CD4-positive, alpha-beta memory T cell (primary cell): ENCODE data around the gene ATXN1. TPM values are rescaled to one million over a fixed set of nuclear protein-coding genes. Genes with fewer than 3 reads are reported as not detected.
"Not testable (repeated sequence)": the region's sequence is repeated elsewhere in the genome, so short reads cannot be mapped to it uniquely, and the experiment has no call there.

ENCODE experiments used
- CTCF ChIA-PET: fragments of 350-600 bp; sonication (Branson Sonifier 250); formaldehyde crosslinking; loops from one replicate; lab custom pipeline; 2021; ENCODE audit warnings: inconsistent platforms; ENCODE audit not compliant: partially characterized antibody; lab: Charles Lee
- POLR2A ChIA-PET: fragments of 350-600 bp; sonication (Branson Sonifier 250); formaldehyde crosslinking; loops from one replicate; lab custom pipeline; 2021; ENCODE audit not compliant: partially characterized antibody; lab: Charles Lee
- DNase-seq, 5 donors: peaks; one replicate each; pipeline versions ENCODE4 v3.0.0 to v3.0.0-alpha.2; 2020 to 2022; ENCODE audit warnings: mixed read lengths in 1 of 5
- H3K27ac ChIP-seq: one replicate; pipeline ENCODE4 v1.7.0; 2013; ENCODE audit warnings: low read depth, low read length
- H3K27me3 ChIP-seq: 2 replicates; pipeline ENCODE4 v1.7.0; 2013; ENCODE audit warnings: mild to moderate bottlenecking, low read length, moderate library complexity; ENCODE audit not compliant: insufficient read depth
- H3K36me3 ChIP-seq: 2 replicates; pipeline ENCODE4 v1.7.0; 2013; ENCODE audit warnings: mild to moderate bottlenecking, low read length, moderate library complexity; ENCODE audit not compliant: insufficient read depth
- H3K4me1 ChIP-seq: 2 replicates; pipeline ENCODE4 v1.7.0; 2013; ENCODE audit warnings: mild to moderate bottlenecking, low read length, moderate library complexity; ENCODE audit not compliant: insufficient read depth
- H3K4me3 ChIP-seq, 2 donors: one replicate each; pipeline ENCODE4 v1.7.0; 2013; ENCODE audit warnings: low read length in 2 of 2, mild to moderate bottlenecking in 1 of 2
- H3K9me3 ChIP-seq, 2 donors: one replicate each; pipeline ENCODE4 v1.7.0; 2013; ENCODE audit warnings: low read length in 2 of 2, control low read depth in 1 of 2; ENCODE audit not compliant: control insufficient read depth in 1 of 2
- H3K27ac Mint-ChIP-seq, 7 donors: one replicate each; pipeline ENCODE4 v1.8.0; 2020 to 2021; ENCODE audit warnings: mixed read lengths in 7 of 7, mild to moderate bottlenecking in 6 of 7, inconsistent platforms in 3 of 7, moderate library complexity in 3 of 7
- H3K27me3 Mint-ChIP-seq, 2 donors: one replicate each; pipeline ENCODE4 v1.8.0; 2020 to 2021; ENCODE audit warnings: mixed read lengths in 2 of 2
- H3K36me3 Mint-ChIP-seq, 2 donors: one replicate each; pipeline ENCODE4 v1.8.0; 2020 to 2021; ENCODE audit warnings: mixed read lengths in 2 of 2, inconsistent platforms in 1 of 2, mild to moderate bottlenecking in 1 of 2
- H3K4me1 Mint-ChIP-seq, 4 donors: one replicate each; pipeline ENCODE4 v1.8.0; 2020 to 2021; ENCODE audit warnings: mixed read lengths in 4 of 4, mild to moderate bottlenecking in 1 of 4
- H3K4me3 Mint-ChIP-seq, 8 donors: one replicate each; pipeline ENCODE4 v1.8.0; 2020 to 2021; ENCODE audit warnings: mixed read lengths in 8 of 8, mild to moderate bottlenecking in 7 of 8, moderate library complexity in 6 of 8, inconsistent platforms in 3 of 8
- H3K9me3 Mint-ChIP-seq, 8 donors: one replicate each; pipeline ENCODE4 v1.8.0; 2020 to 2021; ENCODE audit warnings: mixed read lengths in 8 of 8, mild to moderate bottlenecking in 5 of 8, inconsistent platforms in 3 of 8, moderate library complexity in 1 of 8
- intact Hi-C: fragments of 100-400 bp; cut with micrococcal nuclease; formaldehyde crosslinking; loops from one replicate; pipeline ENCODE4 v1.15.1; 2023
- polyA plus RNA-seq, 2 donors: library from polyadenylated mRNA; unstranded; fragments of 300-500 nt; fragmentation: Illumina TruSeq; gene quantifications; one replicate each; pipeline ENCODE4 v1.2.3, GENCODE V29; 2021
- total RNA-seq, 2 experiments: library from RNA; stranded (reverse); gene quantifications; one replicate each; pipeline ENCODE4 v1.2.3, GENCODE V29; 2021

Gene ATXN1
- total and polyA plus RNA-seq, 4 experiments from 2014 or later, result 10.5 to 97.4 (median 56.9) TPM

- H3K27me3 Mint-ChIP-seq, result no peaks in the 10 kb centered on the region
- Histone ChIP-seq H3K9me3 (no peaks in the 10 kb centered on the region), H3K27me3 (no peaks in the 10 kb centered on the region), H3K36me3 (no peaks in the 10 kb centered on the region), H3K27ac (no peak overlapping the region), H3K4me3 (no peak overlapping the region), H3K4me1 (peaks cover 24% of the 10 kb centered on the region)
- intact Hi-C loops, result no loop called here
- H3K27ac Mint-ChIP-seq, result peak overlapping the region in 3 of 7 donors; percentile 2 to 75 (median 20)
- peaks cover 30 to 51% (median 41%) of the 10 kb centered on the region in 4 donors for H3K4me1 Mint-ChIP-seq
- no peak for DNase-seq
- H3K36me3 Mint-ChIP-seq, result peaks cover 16 to 28% of the 10 kb centered on the region in 2 donors
- peaks cover 0 to 4% (median 0%) of the 10 kb centered on the region in 8 donors for H3K9me3 Mint-ChIP-seq
- H3K4me3 Mint-ChIP-seq, result peak overlapping the region in 1 of 8 donors; percentile 22
- ChIA-PET CTCF (interaction anchor here (1.0 to 2.1 kb wide), 2 partner anchors 130 to 138 kb away, joined by 3 to 7 read pairs; no protein-coding TSS in a partner anchor), POLR2A (interaction anchor here (1.1 kb wide), 1 partner anchor 21 kb away, joined by 3 read pairs; no protein-coding TSS in a partner anchor)
These were observed 127.8 kb downstream of the ATXN1 start for GRCh38 chr6:16633465-16633864.

- POLR2A ChIA-PET, result interaction anchor here (1.4 kb wide), 1 partner anchor 129 kb away, joined by 4 read pairs; the partner anchor contains the start of gene ATXN1
- intact Hi-C loops, result no loop called here
- peaks cover 30 to 54% (median 42%) of the 10 kb centered on the region in 4 donors for H3K4me1 Mint-ChIP-seq
These were observed 129.2 kb downstream of the ATXN1 start for GRCh38 chr6:16632101-16632500.

GRCh38 chr6:16630026-16630643, 131.1 kb downstream of the ATXN1 start:
- H3K27me3 ChIP-seq, result no peaks in the 10 kb centered on the region
- H3K36me3 ChIP-seq, result no peaks in the 10 kb centered on the region
- ChIA-PET POLR2A (no interaction called here), CTCF (no interaction called here)
- no peaks in the 10 kb centered on the region for H3K9me3 ChIP-seq
- Mint-ChIP-seq H3K9me3 (peaks cover 0 to 4% (median 0%) of the 10 kb centered on the region in 8 donors), H3K27ac (peak overlapping the region in 1 of 7 donors; percentile 82), H3K4me1 (peaks cover 23 to 47% (median 34%) of the 10 kb centered on the region in 4 donors), H3K36me3 (peaks cover 9 to 27% of the 10 kb centered on the region in 2 donors), H3K27me3 (no peaks in the 10 kb centered on the region), H3K4me3 (no peak overlapping the region)
- no peak overlapping the region for H3K4me3 ChIP-seq
- DNase-seq, result no peak
- H3K4me1 ChIP-seq, result peaks cover 18% of the 10 kb centered on the region
- intact Hi-C loops, result no loop called here
- no peak overlapping the region for H3K27ac ChIP-seq

More at GRCh38 chr6:16632101-16632500, 129.2 kb downstream of the ATXN1 start:
- DNase-seq, result no peak
- no peaks in the 10 kb centered on the region for H3K36me3 ChIP-seq
- no peaks in the 10 kb centered on the region for H3K27me3 ChIP-seq
- CTCF ChIA-PET, result interaction anchor here (0.7 to 1.5 kb wide), 3 partner anchors 9 to 139 kb away, joined by 3 to 5 read pairs (median 3); no protein-coding TSS in a partner anchor
- no peaks in the 10 kb centered on the region for H3K27me3 Mint-ChIP-seq
- no peak overlapping the region for H3K27ac ChIP-seq
- H3K4me3 ChIP-seq, result no peak overlapping the region
- H3K36me3 Mint-ChIP-seq, result peaks cover 13 to 25% of the 10 kb centered on the region in 2 donors
- H3K27ac Mint-ChIP-seq, result peak overlapping the region in 4 of 7 donors; percentile 48 to 60 (median 54)
- peaks cover 24% of the 10 kb centered on the region for H3K4me1 ChIP-seq
- peaks cover 0 to 4% (median 0%) of the 10 kb centered on the region in 8 donors for H3K9me3 Mint-ChIP-seq
- H3K9me3 ChIP-seq, result no peaks in the 10 kb centered on the region
- peak overlapping the region in 1 of 8 donors; percentile 14 for H3K4me3 Mint-ChIP-seq

- H3K4me3 Mint-ChIP-seq, intact Hi-C loops, H3K4me1 ChIP-seq, H3K9me3 Mint-ChIP-seq, DNase-seq, H3K27me3 ChIP-seq, H3K27me3 Mint-ChIP-seq, H3K36me3 ChIP-seq, H3K27ac ChIP-seq, H3K4me3 ChIP-seq, H3K9me3 ChIP-seq: not testable (repeated sequence)
- ChIA-PET POLR2A (interaction anchor here (0.6 to 1.2 kb wide), 2 partner anchors 27 to 133 kb away, joined by 3 to 5 read pairs; partner anchors contain the start of gene ATXN1), CTCF (interaction anchor here (0.6 to 1.6 kb wide), 3 partner anchors 9 to 219 kb away, joined by 3 to 4 read pairs (median 3); no protein-coding TSS in a partner anchor)
- Mint-ChIP-seq H3K36me3 (peaks cover 9 to 29% of the 10 kb centered on the region in 2 donors), H3K4me1 (peaks cover 14 to 41% (median 26%) of the 10 kb centered on the region in 4 donors), H3K27ac (peak overlapping the region in 2 of 7 donors; percentile 12 to 84)
These were observed 132.7 kb downstream of the ATXN1 start for GRCh38 chr6:16628580-16628979.

- Histone ChIP-seq H3K27ac (no peak overlapping the region), H3K9me3 (no peaks in the 10 kb centered on the region), H3K27me3 (no peaks in the 10 kb centered on the region), H3K36me3 (no peaks in the 10 kb centered on the region), H3K4me1 (peaks cover 19% of the 10 kb centered on the region), H3K4me3 (no peak overlapping the region)
- ChIA-PET CTCF (no interaction called here), POLR2A (interaction anchor here (1.3 kb wide), 1 partner anchor 25 kb away, joined by 3 read pairs; no protein-coding TSS in a partner anchor)
- no peak overlapping the region for H3K4me3 Mint-ChIP-seq
- peaks cover 24 to 48% (median 36%) of the 10 kb centered on the region in 4 donors for H3K4me1 Mint-ChIP-seq
- no peak for DNase-seq
- H3K27me3 Mint-ChIP-seq, result no peaks in the 10 kb centered on the region
- intact Hi-C loops, result no loop called here
- peaks cover 6 to 30% of the 10 kb centered on the region in 2 donors for H3K36me3 Mint-ChIP-seq
- peaks cover 0 to 4% (median 0%) of the 10 kb centered on the region in 8 donors for H3K9me3 Mint-ChIP-seq
- peak overlapping the region in 1 of 7 donors; percentile 51 for H3K27ac Mint-ChIP-seq
These were observed 134.6 kb downstream of the ATXN1 start for GRCh38 chr6:16626650-16627049.

GRCh38 chr6:16625291-16626265, 135.7 kb downstream of the ATXN1 start:
- Mint-ChIP-seq H3K27me3 (no peaks in the 10 kb centered on the region), H3K27ac (peak overlapping the region in 2 of 7 donors; percentile 5 to 19), H3K9me3 (peaks cover 0 to 4% (median 0%) of the 10 kb centered on the region in 8 donors), H3K36me3 (peaks cover 6 to 24% of the 10 kb centered on the region in 2 donors), H3K4me3 (no peak overlapping the region), H3K4me1 (peaks cover 27 to 52% (median 43%) of the 10 kb centered on the region in 4 donors)
- Histone ChIP-seq H3K9me3 (no peaks in the 10 kb centered on the region), H3K4me1 (peaks cover 29% of the 10 kb centered on the region), H3K27me3 (no peaks in the 10 kb centered on the region), H3K4me3 (no peak overlapping the region), H3K36me3 (no peaks in the 10 kb centered on the region), H3K27ac (no peak overlapping the region)
- CTCF ChIA-PET, result interaction anchor here (1.1 to 1.3 kb wide), 2 partner anchors 112 to 138 kb away, joined by 3 read pairs; no protein-coding TSS in a partner anchor
- no peak for DNase-seq
- POLR2A ChIA-PET, result no interaction called here
- intact Hi-C loops, result no loop called here
